Osteoblast (primary cell): ENCODE results near the gene KDM1B. TPM values are rescaled to one million over a fixed set of nuclear protein-coding genes. Genes with fewer than 3 reads are reported as not detected.

Source experiments
- DNase-seq: peaks from one replicate; pipeline ENCODE4 v3.0.0; 2011; ENCODE audit warnings: low spot score, mixed read lengths; ENCODE audit not compliant: insufficient read length; ENCODE audit errors: missing footprints
- H2AFZ ChIP-seq: 2 replicates; pipeline ENCODE4 v1.6.0; 2011; ENCODE audit warnings: mild to moderate bottlenecking, low read length
- H3K27ac ChIP-seq: 2 replicates; pipeline ENCODE4 v1.5.1; 2011; ENCODE audit warnings: mild to moderate bottlenecking, low read depth, low read length, moderate library complexity
- H3K27me3 ChIP-seq: 2 replicates; pipeline ENCODE4 v1.6.0; 2012; ENCODE audit warnings: mild to moderate bottlenecking, control low read depth, inconsistent platforms, low read length, moderate library complexity; ENCODE audit not compliant: insufficient read depth
- H3K36me3 ChIP-seq: 2 replicates; pipeline ENCODE4 v1.5.1; 2011; ENCODE audit warnings: mild to moderate bottlenecking, low read length, control low read depth, moderate library complexity; ENCODE audit not compliant: insufficient read depth
- H3K4me1 ChIP-seq: 2 replicates; pipeline ENCODE4 v1.5.1; 2011; ENCODE audit warnings: mild to moderate bottlenecking, low read length, control low read depth, moderate library complexity; ENCODE audit not compliant: insufficient read depth
- H3K4me2 ChIP-seq: 2 replicates; pipeline ENCODE4 v1.6.0; 2011; ENCODE audit warnings: mild to moderate bottlenecking, low read length; ENCODE audit not compliant: insufficient read depth
- H3K4me3 ChIP-seq: fragments of 200-600 bp; sonication (generic); 3 replicates; pipeline ENCODE4 v1.5.1; 2012; ENCODE audit warnings: mild to moderate bottlenecking, low read length, inconsistent platforms; ENCODE audit not compliant: insufficient read depth
- H3K79me2 ChIP-seq: 2 replicates; pipeline ENCODE4 v1.6.0; 2012; ENCODE audit warnings: mild to moderate bottlenecking, low read length, control low read depth, inconsistent platforms; ENCODE audit not compliant: insufficient read depth
- H3K9me3 ChIP-seq: 2 replicates; pipeline ENCODE4 v1.5.1; 2011; ENCODE audit warnings: low read depth, low read length, control low read depth
- H4K20me1 ChIP-seq: 2 replicates; pipeline ENCODE4 v1.6.0; 2012; ENCODE audit warnings: mild to moderate bottlenecking, low read length, control low read depth; ENCODE audit not compliant: insufficient read depth
- CTCF ChIP-seq: IDR thresholded peaks from 2 replicates; pipeline ENCODE4 v1.5.1; 2011; ENCODE audit warnings: mild to moderate bottlenecking, low read depth, low read length, moderate library complexity; ENCODE audit errors: extremely low read depth
- total RNA-seq: library from RNA; depleted of rRNA; stranded (reverse); fragments of >200 nt; gene quantifications from 2 replicates; pipeline ENCODE4 v1.2.3, GENCODE V29; 2012

Gene KDM1B
- total RNA-seq, 1 donor, result 17.7 TPM

- DNase-seq, result no peak
- Histone ChIP-seq H3K4me1 (no peaks in the 10 kb centered on the region), H3K4me2 (no peak overlapping the region), H4K20me1 (no peaks in the 10 kb centered on the region), H3K9me3 (no peaks in the 10 kb centered on the region), H3K27me3 (no peaks in the 10 kb centered on the region), H3K79me2 (no peaks in the 10 kb centered on the region), H3K36me3 (peaks cover 6% of the 10 kb centered on the region), H3K4me3 (no peak overlapping the region), H3K27ac (no peak overlapping the region), H2AFZ (no peak overlapping the region)
- TF ChIP-seq CTCF, result no peak
These were observed 22.2 kb downstream of the KDM1B start for GRCh38 chr6:18177286-18177965.

GRCh38 chr6:18178960-18179615 is 23.9 kb downstream of the KDM1B start:
- Histone ChIP-seq H3K27ac (no peak overlapping the region), H3K9me3 (no peaks in the 10 kb centered on the region), H2AFZ (no peak overlapping the region), H3K4me3 (no peak overlapping the region), H3K4me2 (no peak overlapping the region), H4K20me1 (no peaks in the 10 kb centered on the region), H3K27me3 (no peaks in the 10 kb centered on the region), H3K79me2 (no peaks in the 10 kb centered on the region), H3K4me1 (no peaks in the 10 kb centered on the region), H3K36me3 (peaks cover 3% of the 10 kb centered on the region)
- no peak for TF ChIP-seq CTCF
- DNase-seq, result no peak

- no peaks in the 10 kb centered on the region for H3K9me3 ChIP-seq
- H3K4me1 ChIP-seq, result no peaks in the 10 kb centered on the region
- H4K20me1 ChIP-seq, result no peaks in the 10 kb centered on the region
- H3K79me2 ChIP-seq, result no peaks in the 10 kb centered on the region
- no peaks in the 10 kb centered on the region for H3K36me3 ChIP-seq
- DNase-seq, result no peak
- no peak overlapping the region for H3K27ac ChIP-seq
- no peak overlapping the region for H3K4me2 ChIP-seq
- no peak for TF ChIP-seq CTCF
- H2AFZ ChIP-seq, result no peak overlapping the region
- H3K4me3 ChIP-seq, result no peak overlapping the region
- H3K27me3 ChIP-seq, result no peaks in the 10 kb centered on the region
These were observed 24.6 kb downstream of the KDM1B start for GRCh38 chr6:18179770-18180356.

- H3K4me1 ChIP-seq, result no peaks in the 10 kb centered on the region
- no peak overlapping the region for H2AFZ ChIP-seq
- no peak for TF ChIP-seq CTCF
- no peaks in the 10 kb centered on the region for H3K36me3 ChIP-seq
- no peak overlapping the region for H3K4me2 ChIP-seq
- H3K27ac ChIP-seq, result no peak overlapping the region
- no peak for DNase-seq
- no peak overlapping the region for H3K4me3 ChIP-seq
- H3K79me2 ChIP-seq, result no peaks in the 10 kb centered on the region
- H3K9me3 ChIP-seq, result no peaks in the 10 kb centered on the region
- no peaks in the 10 kb centered on the region for H4K20me1 ChIP-seq
- no peaks in the 10 kb centered on the region for H3K27me3 ChIP-seq
These were observed 27.3 kb downstream of the KDM1B start for GRCh38 chr6:18182568-18182967.
